ENCODE data around the gene MLLT3. TPM values are rescaled to one million over a fixed set of nuclear protein-coding genes. Genes with fewer than 3 reads are reported as not detected.

The MLLT3 gene
- total and polyA plus RNA-seq, 2 donors (not counting 1 experiment from before 2014, with no cell fraction given), result 37.3 to 43.8 TPM

DNA sequence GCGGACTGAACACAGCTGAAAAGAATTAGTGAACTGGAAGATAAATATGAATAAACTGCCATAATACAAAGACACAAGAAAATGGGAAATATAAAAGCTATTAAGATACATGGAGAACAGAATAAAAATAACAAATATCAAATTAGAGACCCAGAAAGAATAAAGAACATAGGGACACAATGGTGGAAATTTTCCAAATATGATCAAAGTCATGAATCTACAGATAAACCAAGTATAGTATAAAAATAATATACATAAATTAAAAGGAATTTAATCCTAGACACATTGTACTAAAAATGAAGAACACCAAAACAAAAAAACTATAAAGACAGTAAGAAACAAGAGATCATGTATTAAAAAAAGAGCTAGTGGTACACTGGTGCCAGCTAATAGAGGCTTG lies 194.9 kb downstream of the MLLT3 start:
- no peaks in the 10 kb centered on the region for H3K36me3 ChIP-seq (ENCODE audit: control insufficient read depth, insufficient read depth, low read length)
- H2AFZ ChIP-seq (ENCODE audit: low read length), result no peak overlapping the region
- no peaks in the 10 kb centered on the region for H3K79me2 ChIP-seq (ENCODE audit: control insufficient read depth, insufficient read depth, low read length)
- no peak overlapping the region for H3K27ac ChIP-seq (ENCODE audit: insufficient read depth, low read length)
- no peak for DNase-seq (ENCODE audit: low read depth in 2 of 2)
- H3K4me2 ChIP-seq (ENCODE audit: extremely low read depth, insufficient read depth, low read length), result no peak overlapping the region
- H3K9ac ChIP-seq (ENCODE audit: insufficient read depth, low read length), result no peak overlapping the region
- H3K27me3 ChIP-seq (ENCODE audit: control insufficient read depth, insufficient read depth, low read length), result no peaks in the 10 kb centered on the region
- H4K20me1 ChIP-seq (ENCODE audit: control insufficient read depth, extremely low read depth, insufficient read depth, low read length), result no peaks in the 10 kb centered on the region
- H3K4me1 ChIP-seq (ENCODE audit: control insufficient read depth, extremely low read depth, insufficient read depth, low read length), result no peaks in the 10 kb centered on the region
- no peak overlapping the region for H3K4me3 ChIP-seq (replicated peaks in 1 of 4; ENCODE audit: control extremely low read depth in 1 of 4, insufficient read depth in 1 of 4, low read depth in 3 of 4, low read length in 4 of 4)
- no peaks in the 10 kb centered on the region for H3K9me3 ChIP-seq (ENCODE audit: control insufficient read depth, insufficient read depth, low read depth, low read length)
- TF ChIP-seq, protein P1, sequence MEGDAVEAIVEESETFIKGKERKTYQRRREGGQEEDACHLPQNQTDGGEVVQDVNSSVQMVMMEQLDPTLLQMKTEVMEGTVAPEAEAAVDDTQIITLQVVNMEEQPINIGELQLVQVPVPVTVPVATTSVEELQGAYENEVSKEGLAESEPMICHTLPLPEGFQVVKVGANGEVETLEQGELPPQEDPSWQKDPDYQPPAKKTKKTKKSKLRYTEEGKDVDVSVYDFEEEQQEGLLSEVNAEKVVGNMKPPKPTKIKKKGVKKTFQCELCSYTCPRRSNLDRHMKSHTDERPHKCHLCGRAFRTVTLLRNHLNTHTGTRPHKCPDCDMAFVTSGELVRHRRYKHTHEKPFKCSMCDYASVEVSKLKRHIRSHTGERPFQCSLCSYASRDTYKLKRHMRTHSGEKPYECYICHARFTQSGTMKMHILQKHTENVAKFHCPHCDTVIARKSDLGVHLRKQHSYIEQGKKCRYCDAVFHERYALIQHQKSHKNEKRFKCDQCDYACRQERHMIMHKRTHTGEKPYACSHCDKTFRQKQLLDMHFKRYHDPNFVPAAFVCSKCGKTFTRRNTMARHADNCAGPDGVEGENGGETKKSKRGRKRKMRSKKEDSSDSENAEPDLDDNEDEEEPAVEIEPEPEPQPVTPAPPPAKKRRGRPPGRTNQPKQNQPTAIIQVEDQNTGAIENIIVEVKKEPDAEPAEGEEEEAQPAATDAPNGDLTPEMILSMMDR (conservative IDR thresholded peaks at IDR 0.05 in 1 of 2, IDR thresholded peaks at IDR 0.05 in 1 of 2; ENCODE audit: low read depth in 1 of 2, low read length in 2 of 2), result no peak
- TF ChIP-seq EZH2 (IDR thresholded peaks at IDR 0.05; ENCODE audit: low read length, missing control alignments), result no peak

DNA sequence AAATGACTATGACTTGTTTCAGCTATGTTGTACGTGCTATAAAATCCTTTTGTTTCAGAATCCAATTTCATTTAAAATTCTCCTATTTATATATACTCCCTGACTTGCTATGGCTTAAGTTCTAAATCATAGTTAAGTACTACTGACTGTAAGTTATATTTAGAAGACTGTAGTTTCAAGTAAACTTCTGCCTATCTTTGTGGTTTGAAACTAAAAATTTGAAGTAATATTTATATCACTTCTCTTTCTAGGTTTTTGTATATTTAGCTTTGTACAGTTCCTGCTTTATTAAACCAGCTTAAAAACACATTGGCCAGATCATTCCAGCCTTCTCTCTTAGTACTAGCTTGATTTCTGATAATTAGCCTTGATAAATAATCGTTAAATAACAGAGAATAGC lies 196.3 kb downstream of the MLLT3 start:
- H3K4me2 ChIP-seq (ENCODE audit: extremely low read depth, insufficient read depth, low read length), result no peak overlapping the region
- H2AFZ ChIP-seq (ENCODE audit: low read length), result no peak overlapping the region
- TF ChIP-seq EZH2 (IDR thresholded peaks at IDR 0.05; ENCODE audit: low read length, missing control alignments), result no peak
- TF ChIP-seq, protein P1 (conservative IDR thresholded peaks at IDR 0.05 in 1 of 2, IDR thresholded peaks at IDR 0.05 in 1 of 2; ENCODE audit: low read depth in 1 of 2, low read length in 2 of 2), result no peak
- no peaks in the 10 kb centered on the region for H3K9me3 ChIP-seq (ENCODE audit: control insufficient read depth, insufficient read depth, low read depth, low read length)
- H3K9ac ChIP-seq (ENCODE audit: insufficient read depth, low read length), result no peak overlapping the region
- H3K4me3 ChIP-seq (replicated peaks in 1 of 4; ENCODE audit: control extremely low read depth in 1 of 4, insufficient read depth in 1 of 4, low read depth in 3 of 4, low read length in 4 of 4), result no peak overlapping the region
- no peaks in the 10 kb centered on the region for H3K36me3 ChIP-seq (ENCODE audit: control insufficient read depth, insufficient read depth, low read length)
- no peak for DNase-seq (ENCODE audit: low read depth in 2 of 2)
- H3K27ac ChIP-seq (ENCODE audit: insufficient read depth, low read length), result no peak overlapping the region
- no peaks in the 10 kb centered on the region for H3K79me2 ChIP-seq (ENCODE audit: control insufficient read depth, insufficient read depth, low read length)
- no peaks in the 10 kb centered on the region for H4K20me1 ChIP-seq (ENCODE audit: control insufficient read depth, extremely low read depth, insufficient read depth, low read length)
- no peaks in the 10 kb centered on the region for H3K4me1 ChIP-seq (ENCODE audit: control insufficient read depth, extremely low read depth, insufficient read depth, low read length)
- H3K27me3 ChIP-seq (ENCODE audit: control insufficient read depth, insufficient read depth, low read length), result no peaks in the 10 kb centered on the region

GRCh38 chr9:20419533-20419932 lies 202.8 kb downstream of the MLLT3 start:
- no peaks in the 10 kb centered on the region for H3K9me3 ChIP-seq (ENCODE audit: control insufficient read depth, insufficient read depth, low read depth, low read length)
- H3K4me2 ChIP-seq (ENCODE audit: extremely low read depth, insufficient read depth, low read length), result no peak overlapping the region
- H3K9ac ChIP-seq (ENCODE audit: insufficient read depth, low read length), result no peak overlapping the region
- no peak overlapping the region for H3K4me3 ChIP-seq (replicated peaks in 1 of 4; ENCODE audit: control extremely low read depth in 1 of 4, insufficient read depth in 1 of 4, low read depth in 3 of 4, low read length in 4 of 4)
- H3K4me1 ChIP-seq (ENCODE audit: control insufficient read depth, extremely low read depth, insufficient read depth, low read length), result no peaks in the 10 kb centered on the region
- H3K79me2 ChIP-seq (ENCODE audit: control insufficient read depth, insufficient read depth, low read length), result no peaks in the 10 kb centered on the region
- TF ChIP-seq EZH2 (IDR thresholded peaks at IDR 0.05; ENCODE audit: low read length, missing control alignments), result no peak
- TF ChIP-seq, protein P1 (conservative IDR thresholded peaks at IDR 0.05 in 1 of 2, IDR thresholded peaks at IDR 0.05 in 1 of 2; ENCODE audit: low read depth in 1 of 2, low read length in 2 of 2), result no peak
- no peaks in the 10 kb centered on the region for H3K36me3 ChIP-seq (ENCODE audit: control insufficient read depth, insufficient read depth, low read length)
- no peak overlapping the region for H3K27ac ChIP-seq (ENCODE audit: insufficient read depth, low read length)
- H4K20me1 ChIP-seq (ENCODE audit: control insufficient read depth, extremely low read depth, insufficient read depth, low read length), result no peaks in the 10 kb centered on the region
- no peak overlapping the region for H2AFZ ChIP-seq (ENCODE audit: low read length)
- no peaks in the 10 kb centered on the region for H3K27me3 ChIP-seq (ENCODE audit: control insufficient read depth, insufficient read depth, low read length)
- no peak for DNase-seq (ENCODE audit: low read depth in 2 of 2)
